ENCODE data around the gene GET4. TPM values are rescaled to one million over a fixed set of nuclear protein-coding genes. Genes with fewer than 3 reads are reported as not detected.

Gene GET4
- total RNA-seq, 1 experiment from 2014 or later = 44.8 TPM

DNA sequence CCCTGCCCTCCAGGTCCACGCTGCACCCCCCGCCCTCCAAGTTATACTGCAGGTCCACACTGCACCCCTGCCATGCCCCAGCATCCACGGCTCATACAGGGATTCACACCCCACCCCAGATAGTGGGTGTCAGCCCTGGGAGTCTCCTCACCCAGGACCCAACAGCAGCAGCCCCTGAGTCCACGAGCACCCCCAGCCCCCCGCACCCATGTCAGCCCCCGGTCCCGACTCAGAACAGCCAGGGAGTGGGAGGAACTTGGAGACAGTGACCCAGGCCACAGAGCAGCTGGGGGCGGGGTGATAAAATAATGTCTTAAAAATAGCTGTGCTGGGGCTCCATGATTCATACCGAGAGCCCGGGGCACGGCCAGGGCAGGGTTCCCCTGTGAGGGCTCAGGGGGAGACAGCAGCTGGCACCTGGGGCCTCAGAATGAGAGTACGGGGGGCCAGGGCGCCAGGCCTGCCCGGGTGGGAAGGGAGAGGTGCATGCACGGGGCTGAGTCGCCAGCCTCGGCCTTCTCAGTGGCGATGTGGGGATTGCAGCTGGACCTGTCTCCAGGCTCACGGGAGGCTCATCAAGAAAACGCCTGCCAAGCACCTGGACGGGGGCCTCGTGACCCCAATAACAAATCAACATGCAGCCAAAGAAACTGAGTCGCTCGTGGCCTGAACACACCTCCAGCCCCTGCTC, 48.3 kb downstream of the GET4 start:
- no peak overlapping the region for H2AFZ ChIP-seq (ENCODE audit: low read depth, low read length, poor library complexity, severe bottlenecking)
- H3K4me3 ChIP-seq (replicated peaks in 1 of 2; ENCODE audit: low read depth in 1 of 2, low read length in 2 of 2) = no peak overlapping the region
- ChIA-PET POLR2A (no interaction called here), CTCF (no interaction called here), RAD21 (ENCODE audit: low non-redundant PET in 1 of 2, low total read pairs in 2 of 2, uncharacterized antibody in 2 of 2, unreplicated experiment in 2 of 2) (no interaction called here)
- H3K9me2 ChIP-seq (ENCODE audit: insufficient read depth) = no peaks in the 10 kb centered on the region
- TF ChIP-seq RAD21 (IDR thresholded peaks at IDR 0.05; ENCODE audit: low read depth) (no peak), POLR2AphosphoS5 (IDR thresholded peaks at IDR 0.05; ENCODE audit: low read depth, low read length) (no peak), ZNF274 (IDR thresholded peaks at IDR 0.05; ENCODE audit: low read depth, low read length) (no peak), CEBPB (IDR thresholded peaks at IDR 0.05; ENCODE audit: low read depth) (no peak), EZH2phosphoT487 (IDR thresholded peaks at IDR 0.05; ENCODE audit: borderline replicate concordance) (no peak), EGR1 (IDR thresholded peaks at IDR 0.05; ENCODE audit: low read depth) (no peak)
- no peaks in the 10 kb centered on the region for H3K79me2 ChIP-seq (ENCODE audit: insufficient read depth, low read length)
- H3K27ac ChIP-seq (ENCODE audit: low read depth, low read length) = no peak overlapping the region
- BruUV-seq (replicated peaks) = no TSS peak
- peak; percentile 23; the same call in 1 of the 2 replicates for ATAC-seq
- intact Hi-C loops (cut with micrococcal nuclease) = no loop called here
- DNase-seq (ENCODE audit: low read depth, low spot score) = no peak
- peaks cover 0 to 13% of the 10 kb centered on the region in 2 experiments; a peak in 2 of 4 replicates for H3K4me1 ChIP-seq (ENCODE audit: control insufficient read depth in 1 of 2, insufficient read depth in 2 of 2, low read length in 2 of 2)
- H3K4me2 ChIP-seq (ENCODE audit: low read length) = peak overlapping the region; percentile 32; the same call in 1 of the 2 replicates
- H3K9me3 ChIP-seq (ENCODE audit: control insufficient read depth in 1 of 2, insufficient read depth in 1 of 2, low read depth in 1 of 2, low read length in 2 of 2) = no peaks in the 10 kb centered on the region
- H3K9ac ChIP-seq (ENCODE audit: low read length) = no peak overlapping the region
- H4K20me1 ChIP-seq (ENCODE audit: insufficient read depth) = no peaks in the 10 kb centered on the region
- no peaks in the 10 kb centered on the region for H3K27me3 ChIP-seq (ENCODE audit: insufficient read depth, low read length)
- H3K36me3 ChIP-seq (ENCODE audit: control insufficient read depth in 1 of 2, insufficient read depth in 2 of 2, low read length in 2 of 2) = no peaks in the 10 kb centered on the region

DNA sequence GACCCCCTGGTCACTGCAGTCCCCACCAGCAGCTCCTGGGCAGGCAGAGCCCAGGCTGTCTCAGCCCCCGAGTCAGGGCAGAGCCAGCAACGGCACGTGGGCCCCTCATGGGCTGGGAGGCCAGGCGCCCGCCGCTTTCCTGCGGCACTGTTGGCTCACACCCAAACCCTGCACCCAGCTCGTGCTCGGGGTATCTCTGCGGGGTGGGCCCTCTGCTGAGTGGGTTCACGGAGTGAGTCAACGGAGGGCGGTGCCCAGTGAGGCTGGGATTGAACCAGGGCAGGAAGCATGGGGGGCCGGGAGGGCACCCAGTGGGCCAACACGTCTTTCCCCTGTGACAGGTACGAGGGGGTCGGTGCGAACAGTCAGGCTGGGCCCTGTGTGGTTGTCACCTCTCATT, 49.2 kb downstream of the GET4 start:
- H3K79me2 ChIP-seq (ENCODE audit: insufficient read depth, low read length) = no peaks in the 10 kb centered on the region
- H2AFZ ChIP-seq (ENCODE audit: low read depth, low read length, poor library complexity, severe bottlenecking) = no peak overlapping the region
- intact Hi-C loops (cut with micrococcal nuclease) = no loop called here
- CTCF ChIA-PET = no interaction called here
- DNase-seq (ENCODE audit: low read depth, low spot score) = no peak
- H3K4me3 ChIP-seq (replicated peaks in 1 of 2; ENCODE audit: low read depth in 1 of 2, low read length in 2 of 2) = no peak overlapping the region
- no peaks in the 10 kb centered on the region for H4K20me1 ChIP-seq (ENCODE audit: insufficient read depth)
- no peak for TF ChIP-seq CBX3 (IDR thresholded peaks at IDR 0.05; ENCODE audit: low read depth)
- TF ChIP-seq RAD21 (IDR thresholded peaks at IDR 0.05; ENCODE audit: low read depth) = no peak
- no peak for TF ChIP-seq JUND (IDR thresholded peaks at IDR 0.05)
- TF ChIP-seq POLR2AphosphoS5 (IDR thresholded peaks at IDR 0.05; ENCODE audit: low read depth, low read length) = no peak
- TF ChIP-seq EGR1 (IDR thresholded peaks at IDR 0.05; ENCODE audit: low read depth) = no peak
- no peak for TF ChIP-seq ELF1 (IDR thresholded peaks at IDR 0.05; ENCODE audit: borderline replicate concordance, low read depth)
- TF ChIP-seq ZNF274 (IDR thresholded peaks at IDR 0.05; ENCODE audit: low read depth, low read length) = no peak
- TF ChIP-seq SRF (IDR thresholded peaks at IDR 0.05; ENCODE audit: low read depth) = no peak
- TF ChIP-seq ZFX (IDR thresholded peaks at IDR 0.05) = no peak
- TF ChIP-seq YY1 (IDR thresholded peaks at IDR 0.05; ENCODE audit: extremely low read depth, insufficient replicate concordance, low read depth, low read length) = no peak
- TF ChIP-seq, protein P1, sequence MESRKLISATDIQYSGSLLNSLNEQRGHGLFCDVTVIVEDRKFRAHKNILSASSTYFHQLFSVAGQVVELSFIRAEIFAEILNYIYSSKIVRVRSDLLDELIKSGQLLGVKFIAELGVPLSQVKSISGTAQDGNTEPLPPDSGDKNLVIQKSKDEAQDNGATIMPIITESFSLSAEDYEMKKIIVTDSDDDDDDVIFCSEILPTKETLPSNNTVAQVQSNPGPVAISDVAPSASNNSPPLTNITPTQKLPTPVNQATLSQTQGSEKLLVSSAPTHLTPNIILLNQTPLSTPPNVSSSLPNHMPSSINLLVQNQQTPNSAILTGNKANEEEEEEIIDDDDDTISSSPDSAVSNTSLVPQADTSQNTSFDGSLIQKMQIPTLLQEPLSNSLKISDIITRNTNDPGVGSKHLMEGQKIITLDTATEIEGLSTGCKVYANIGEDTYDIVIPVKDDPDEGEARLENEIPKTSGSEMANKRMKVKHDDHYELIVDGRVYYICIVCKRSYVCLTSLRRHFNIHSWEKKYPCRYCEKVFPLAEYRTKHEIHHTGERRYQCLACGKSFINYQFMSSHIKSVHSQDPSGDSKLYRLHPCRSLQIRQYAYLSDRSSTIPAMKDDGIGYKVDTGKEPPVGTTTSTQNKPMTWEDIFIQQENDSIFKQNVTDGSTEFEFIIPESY (IDR thresholded peaks at IDR 0.05; ENCODE audit: extremely low read depth, insufficient replicate concordance, low read length) = no peak
- TF ChIP-seq, protein P2, sequence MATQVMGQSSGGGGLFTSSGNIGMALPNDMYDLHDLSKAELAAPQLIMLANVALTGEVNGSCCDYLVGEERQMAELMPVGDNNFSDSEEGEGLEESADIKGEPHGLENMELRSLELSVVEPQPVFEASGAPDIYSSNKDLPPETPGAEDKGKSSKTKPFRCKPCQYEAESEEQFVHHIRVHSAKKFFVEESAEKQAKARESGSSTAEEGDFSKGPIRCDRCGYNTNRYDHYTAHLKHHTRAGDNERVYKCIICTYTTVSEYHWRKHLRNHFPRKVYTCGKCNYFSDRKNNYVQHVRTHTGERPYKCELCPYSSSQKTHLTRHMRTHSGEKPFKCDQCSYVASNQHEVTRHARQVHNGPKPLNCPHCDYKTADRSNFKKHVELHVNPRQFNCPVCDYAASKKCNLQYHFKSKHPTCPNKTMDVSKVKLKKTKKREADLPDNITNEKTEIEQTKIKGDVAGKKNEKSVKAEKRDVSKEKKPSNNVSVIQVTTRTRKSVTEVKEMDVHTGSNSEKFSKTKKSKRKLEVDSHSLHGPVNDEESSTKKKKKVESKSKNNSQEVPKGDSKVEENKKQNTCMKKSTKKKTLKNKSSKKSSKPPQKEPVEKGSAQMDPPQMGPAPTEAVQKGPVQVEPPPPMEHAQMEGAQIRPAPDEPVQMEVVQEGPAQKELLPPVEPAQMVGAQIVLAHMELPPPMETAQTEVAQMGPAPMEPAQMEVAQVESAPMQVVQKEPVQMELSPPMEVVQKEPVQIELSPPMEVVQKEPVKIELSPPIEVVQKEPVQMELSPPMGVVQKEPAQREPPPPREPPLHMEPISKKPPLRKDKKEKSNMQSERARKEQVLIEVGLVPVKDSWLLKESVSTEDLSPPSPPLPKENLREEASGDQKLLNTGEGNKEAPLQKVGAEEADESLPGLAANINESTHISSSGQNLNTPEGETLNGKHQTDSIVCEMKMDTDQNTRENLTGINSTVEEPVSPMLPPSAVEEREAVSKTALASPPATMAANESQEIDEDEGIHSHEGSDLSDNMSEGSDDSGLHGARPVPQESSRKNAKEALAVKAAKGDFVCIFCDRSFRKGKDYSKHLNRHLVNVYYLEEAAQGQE (IDR thresholded peaks at IDR 0.05; ENCODE audit: low read depth) = no peak
- H3K36me3 ChIP-seq (ENCODE audit: control insufficient read depth in 1 of 2, insufficient read depth in 2 of 2, low read length in 2 of 2) = no peaks in the 10 kb centered on the region
- no peaks in the 10 kb centered on the region for H3K27me3 ChIP-seq (ENCODE audit: insufficient read depth, low read length)
- no peak overlapping the region for H3K27ac ChIP-seq (ENCODE audit: low read depth, low read length)
- no peaks in the 10 kb centered on the region for H3K9me2 ChIP-seq (ENCODE audit: insufficient read depth)
- H3K4me1 ChIP-seq (ENCODE audit: control insufficient read depth in 1 of 2, insufficient read depth in 2 of 2, low read length in 2 of 2) = peaks cover 0 to 13% of the 10 kb centered on the region in 2 experiments; a peak in 2 of 4 replicates
- H3K9me3 ChIP-seq (ENCODE audit: control insufficient read depth in 1 of 2, insufficient read depth in 1 of 2, low read depth in 1 of 2, low read length in 2 of 2) = no peaks in the 10 kb centered on the region
- POLR2A ChIA-PET = no interaction called here
- RAD21 ChIA-PET (ENCODE audit: low non-redundant PET in 1 of 2, low total read pairs in 2 of 2, uncharacterized antibody in 2 of 2, unreplicated experiment in 2 of 2) = no interaction called here
- H3K4me2 ChIP-seq (ENCODE audit: low read length) = no peak overlapping the region
- no peak overlapping the region for H3K9ac ChIP-seq (ENCODE audit: low read length)
- ATAC-seq = no peak
- BruUV-seq (replicated peaks) = no TSS peak
